AG20443 (cell line): ENCODE results near the gene NUCKS1.

Experiments
- DNase-seq: peaks from one replicate; pipeline ENCODE4 v3.0.0; 2012; ENCODE audit warnings: low spot score, mixed read lengths

NUCKS1 gene

DNA sequence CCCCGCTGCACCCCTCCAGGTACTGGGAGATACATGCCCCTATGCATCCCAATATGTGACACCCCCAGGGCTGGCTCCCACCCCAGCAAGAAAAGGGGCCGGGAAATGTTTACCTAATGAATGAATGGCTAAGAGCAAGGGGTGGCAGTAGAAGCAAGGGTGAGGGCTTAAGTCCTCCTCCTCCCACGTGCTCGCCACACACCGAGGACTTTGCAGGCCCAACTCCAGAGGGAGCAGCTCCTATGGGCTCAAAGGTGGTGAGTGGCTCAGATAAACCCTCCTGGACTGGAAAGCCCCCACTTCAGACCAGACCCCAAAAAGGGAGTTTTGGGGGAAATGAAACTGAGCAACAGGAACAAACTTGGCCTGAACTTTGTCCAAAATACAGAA is 81.0 kb downstream of the NUCKS1 start:
- DNase-seq: no peak

DNA sequence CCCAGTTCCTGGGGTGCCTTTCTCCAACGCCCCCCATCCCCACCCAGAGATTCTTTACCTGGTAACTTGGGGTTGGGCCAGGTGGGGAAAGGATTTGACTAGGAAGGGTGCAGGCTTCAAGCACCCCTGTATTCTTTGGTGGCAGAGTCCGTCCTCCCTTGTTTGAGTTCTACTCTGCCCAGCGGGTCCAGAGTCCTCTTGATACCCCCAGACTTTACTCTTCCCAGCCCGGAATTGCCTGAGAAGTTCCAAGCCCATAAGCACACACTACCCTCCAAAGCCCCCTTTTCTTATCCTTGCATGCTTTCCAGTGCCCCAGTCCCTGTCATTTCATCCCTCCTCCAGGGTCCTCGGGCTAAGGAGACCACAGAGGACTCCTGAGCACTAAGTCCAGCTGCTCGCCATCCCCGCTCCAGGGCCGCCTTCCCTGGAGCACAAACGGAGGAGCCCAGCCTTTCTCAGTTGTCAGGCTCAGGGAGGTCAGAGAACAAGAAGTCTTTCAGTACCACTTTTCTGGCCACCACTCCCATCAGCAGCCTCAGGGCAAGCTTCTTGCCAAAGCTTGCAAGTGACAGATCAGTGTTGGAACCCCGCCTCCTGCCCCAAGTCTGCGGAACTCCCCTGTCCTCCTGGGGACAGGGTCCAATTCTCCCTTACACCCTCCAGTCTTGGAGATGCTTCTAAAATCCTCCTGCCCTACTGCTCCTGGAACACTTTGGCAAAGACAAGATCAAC is 81.9 kb downstream of the NUCKS1 start:
- DNase-seq: no peak

GRCh38 chr1:205666372-205667166 is 83.4 kb downstream of the NUCKS1 start:
- no peak for DNase-seq

- no peak for DNase-seq
Measured at GRCh38 chr1:205665201-205666045, 84.6 kb downstream of the NUCKS1 start.

DNA sequence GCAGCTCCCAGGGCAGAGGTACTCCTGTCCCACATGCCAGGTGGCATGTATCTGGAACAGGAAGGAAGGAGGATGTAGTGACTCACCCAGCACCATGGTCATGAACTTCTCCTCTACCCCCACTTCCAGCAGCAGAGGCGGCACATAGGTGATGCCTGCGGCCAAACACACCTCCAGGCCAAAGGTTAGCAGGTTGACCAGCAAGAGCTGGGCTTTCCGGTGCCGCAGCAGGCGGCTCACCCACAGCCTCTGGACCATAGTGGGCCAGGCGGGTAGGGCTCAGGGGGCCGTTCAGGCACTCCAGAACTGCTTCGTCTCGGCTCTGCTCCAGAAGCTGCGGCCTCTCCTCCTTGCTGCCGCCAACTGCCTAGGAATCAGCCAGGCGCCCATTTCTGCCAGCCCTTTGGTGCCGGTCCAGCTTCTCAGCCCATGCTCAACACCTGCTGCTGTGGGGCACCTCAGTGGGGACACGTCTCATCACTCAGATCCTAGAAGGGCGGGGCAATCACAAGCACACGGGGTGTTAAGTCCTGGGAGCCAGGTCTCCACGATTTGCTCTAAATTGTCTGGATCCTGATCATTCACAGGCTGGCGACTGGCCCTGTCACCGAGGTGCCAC is 85.5 kb downstream of the NUCKS1 start:
- no peak for DNase-seq

- no peak for DNase-seq
Measured at GRCh38 chr1:205663286-205663936, 86.6 kb downstream of the NUCKS1 start.
